AG20443 (cell line): ENCODE data around the gene AIG1.
"Not testable (repeated sequence)": the region's sequence is repeated elsewhere in the genome, so short reads cannot be mapped to it uniquely, and the experiment has no call there.

Source experiments
- DNase-seq: peaks from one replicate; pipeline ENCODE4 v3.0.0; 2012; ENCODE audit warnings: low spot score, mixed read lengths

AIG1 gene

GRCh38 chr6:143055891-143056290 is 4.8 kb upstream of the AIG1 start:
- no peak for DNase-seq

GRCh38 chr6:143058987-143059386 is 1.7 kb upstream of the AIG1 start:
- DNase-seq: no peak

GRCh38 chr6:143059663-143060353 is 881 bp upstream of the AIG1 start:
- peak; percentile 35 for DNase-seq

- peak; percentile 87 for DNase-seq
These were observed 309 bp upstream of the AIG1 start for GRCh38 chr6:143060354-143060805.

- DNase-seq: no peak
These were observed 1.1 kb downstream of the AIG1 start for GRCh38 chr6:143061597-143062385.

- no peak for DNase-seq
These were observed 1.9 kb downstream of the AIG1 start for GRCh38 chr6:143062551-143062950.

GRCh38 chr6:143063631-143064030 is 2.9 kb downstream of the AIG1 start:
- no peak for DNase-seq

- no peak for DNase-seq
These were observed 3.6 kb downstream of the AIG1 start for GRCh38 chr6:143064271-143064670.

- DNase-seq: no peak
These were observed 4.4 kb downstream of the AIG1 start for GRCh38 chr6:143064951-143065683.

- DNase-seq: peak; percentile 24
These were observed 7.3 kb downstream of the AIG1 start for GRCh38 chr6:143068001-143068400.

- DNase-seq: no peak
These were observed 13.4 kb downstream of the AIG1 start for GRCh38 chr6:143074101-143074500.

GRCh38 chr6:143074670-143075318 is 14.1 kb downstream of the AIG1 start:
- no peak for DNase-seq

GRCh38 chr6:143078468-143079324 is 18.0 kb downstream of the AIG1 start:
- no peak for DNase-seq

- DNase-seq: no peak
These were observed 18.6 kb downstream of the AIG1 start for GRCh38 chr6:143079325-143079640.

GRCh38 chr6:143082274-143082673 is 21.6 kb downstream of the AIG1 start:
- not testable (repeated sequence) for DNase-seq

- DNase-seq: not testable (repeated sequence)
These were observed 23.3 kb downstream of the AIG1 start for GRCh38 chr6:143084019-143084418.

- DNase-seq: not testable (repeated sequence)
These were observed 26.6 kb downstream of the AIG1 start for GRCh38 chr6:143087335-143087734.

GRCh38 chr6:143087856-143088255 is 27.2 kb downstream of the AIG1 start:
- no peak for DNase-seq

- no peak for DNase-seq
These were observed 29.8 kb downstream of the AIG1 start for GRCh38 chr6:143090314-143091044.

- DNase-seq: no peak
These were observed 32.1 kb downstream of the AIG1 start for GRCh38 chr6:143092768-143093167.

- no peak for DNase-seq
These were observed 32.6 kb downstream of the AIG1 start for GRCh38 chr6:143093290-143093689.
